UCSD-AML1 (cell line): ENCODE results near the gene RHPN2.

Source experiments
- DNase-seq: peaks from one replicate; lab custom pipeline; 2025; ENCODE audit not compliant: unreplicated experiment; lab: John Stamatoyannopoulos, UW

RHPN2 gene

GRCh38 chr19:33064792-33065550 is at the start of gene RHPN2:
RHPN2 (minus strand) TSS chr19:33064888; CDS start chr19:33064852, 36 bp downstream.
- peak; percentile 29 for DNase-seq

DNA sequence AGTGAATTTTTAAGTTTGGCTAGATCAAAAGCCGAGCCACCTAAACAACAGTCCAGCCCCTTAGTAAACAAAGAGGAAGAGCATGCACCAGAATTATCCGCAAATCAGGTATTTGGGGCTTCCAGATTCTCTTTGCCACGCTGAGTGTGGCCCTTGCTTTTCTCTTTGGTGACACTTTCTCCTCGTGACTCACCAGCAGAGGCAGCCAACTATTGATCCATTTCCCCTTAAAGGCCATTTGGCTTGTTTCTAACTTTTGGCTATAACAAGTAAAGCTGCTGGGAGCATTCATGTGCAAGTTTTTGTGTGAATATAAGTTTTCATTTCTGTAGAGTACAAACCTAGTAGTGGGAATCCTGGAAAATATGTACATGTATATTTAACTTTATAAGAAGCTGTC is 49.6 kb upstream of the RHPN2 start:
- DNase-seq = no peak

DNA sequence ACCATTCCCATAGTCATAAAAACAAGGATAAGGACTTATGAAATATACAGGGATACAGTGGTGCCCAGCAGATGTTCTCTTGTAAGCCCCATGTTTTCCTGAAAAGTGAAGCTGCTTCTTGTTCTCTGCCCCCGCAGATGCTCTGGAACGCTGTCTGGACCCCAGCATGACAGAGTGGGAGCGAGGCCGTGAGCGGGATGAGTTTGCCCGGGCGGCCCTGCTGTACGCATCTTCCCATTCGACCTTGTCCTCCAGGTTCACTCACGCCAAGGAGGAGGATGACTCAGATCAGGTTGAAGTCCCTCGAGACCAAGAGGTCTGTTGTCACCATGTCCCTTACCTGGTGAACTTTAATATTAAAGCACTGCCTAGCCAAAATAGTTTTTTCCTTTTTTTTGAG is 46.9 kb upstream of the RHPN2 start:
- DNase-seq = no peak

DNA sequence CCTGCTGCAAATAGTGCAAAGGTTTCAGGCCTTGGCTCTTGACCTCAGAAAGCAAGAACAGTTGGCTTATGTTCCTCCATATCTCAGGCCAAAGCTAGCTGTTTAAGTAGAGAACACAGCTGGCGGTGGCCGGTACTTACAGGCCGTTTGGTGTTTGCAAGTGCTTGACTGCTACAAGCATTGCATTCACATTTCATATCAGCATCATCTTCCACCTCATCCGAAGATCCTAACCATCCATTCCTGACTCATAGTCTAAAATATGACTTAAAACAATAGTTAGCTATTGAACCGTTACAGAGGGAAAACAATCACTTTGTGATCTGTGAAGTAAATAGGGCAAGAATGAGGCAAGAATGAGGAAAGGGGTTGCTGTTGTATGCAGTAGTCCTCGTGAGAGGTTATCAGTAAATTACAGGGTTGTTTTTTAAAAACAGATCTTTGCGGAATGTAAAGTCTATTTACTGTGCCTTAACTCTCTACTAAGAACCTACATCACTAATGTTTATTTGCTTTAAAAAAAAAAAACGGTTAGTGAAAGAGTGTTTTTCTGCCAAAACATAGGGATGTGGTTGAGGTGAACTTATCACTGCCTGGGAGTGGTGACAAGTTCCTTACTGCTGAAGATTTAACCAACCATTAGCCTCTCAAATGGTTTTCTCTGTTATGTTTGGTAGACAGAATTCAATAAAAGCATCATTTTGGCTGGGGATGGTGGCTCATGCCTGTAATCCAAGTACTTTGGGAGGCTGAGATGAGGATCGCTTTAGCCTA is 45.6 kb upstream of the RHPN2 start:
- DNase-seq = no peak

DNA sequence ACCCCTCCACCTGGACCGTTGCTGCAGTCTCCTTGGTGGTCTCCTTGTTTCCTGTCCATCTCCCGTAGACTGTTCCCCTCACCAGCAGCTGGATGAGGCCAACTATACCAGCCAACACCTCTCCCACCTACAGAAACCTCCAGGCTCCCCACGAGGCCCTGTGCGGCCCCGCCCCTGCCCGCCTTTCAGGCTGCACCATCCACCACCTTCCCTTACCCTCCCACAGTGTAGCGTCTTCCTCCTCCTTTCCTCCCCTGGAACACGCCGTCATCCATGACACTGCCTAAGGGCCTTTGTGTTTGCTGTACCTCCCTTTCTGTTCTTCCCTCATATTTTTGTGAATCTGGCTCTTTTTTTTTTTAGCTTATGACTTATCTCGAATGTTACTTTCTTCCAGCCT is 43.5 kb upstream of the RHPN2 start:
- no peak for DNase-seq

DNA sequence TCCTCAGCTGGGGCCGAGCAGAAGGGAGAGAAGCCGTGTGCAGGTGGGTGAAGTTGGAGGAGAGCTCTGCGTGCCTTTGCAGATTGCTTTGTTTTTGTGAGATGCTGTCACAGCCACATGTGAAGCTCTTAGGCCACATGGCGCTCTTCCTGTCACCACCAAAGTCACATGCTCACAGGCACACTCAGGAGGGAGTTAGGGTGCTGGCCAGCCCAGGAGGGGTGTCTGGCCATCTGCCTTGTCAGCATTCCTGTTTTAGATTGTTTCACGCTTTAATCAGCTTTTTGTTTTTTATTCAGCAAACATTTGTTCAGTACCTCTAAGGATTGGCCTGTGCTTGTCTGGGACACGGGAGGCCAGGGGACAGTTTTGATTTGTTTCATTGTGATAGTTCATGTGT is 38.2 kb upstream of the RHPN2 start:
- no peak for DNase-seq

- DNase-seq = no peak
These were observed 36.4 kb upstream of the RHPN2 start for GRCh38 chr19:33100894-33101644.

DNA sequence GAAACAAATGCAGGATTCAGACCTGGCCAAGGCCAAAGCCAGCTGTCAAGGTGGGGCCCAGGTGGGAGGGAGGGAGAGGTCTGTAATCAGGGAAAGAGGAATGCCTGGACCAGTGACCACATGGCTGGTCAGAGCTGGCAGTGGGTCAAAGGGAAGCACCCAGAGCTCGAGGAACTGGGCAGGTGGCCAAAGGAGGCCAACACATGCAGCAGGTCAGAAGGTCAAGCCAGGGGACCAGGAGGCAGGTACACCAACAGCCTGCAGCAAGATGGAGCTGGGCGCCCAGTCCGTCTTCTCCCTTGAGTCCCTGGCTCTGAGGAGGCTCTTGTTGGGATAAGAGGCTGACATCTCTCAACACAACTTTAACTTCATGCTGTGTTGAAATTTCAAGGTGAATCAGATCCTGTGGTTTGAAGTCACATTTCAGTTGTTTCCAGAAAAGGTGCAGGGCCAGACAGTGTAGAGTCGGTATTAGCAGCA is 33.4 kb upstream of the RHPN2 start:
- no peak for DNase-seq

- no peak for DNase-seq
These were observed 31.3 kb upstream of the RHPN2 start for GRCh38 chr19:33096005-33096404.

GRCh38 chr19:33094436-33095067 is 29.9 kb upstream of the RHPN2 start:
- DNase-seq = no peak

DNA sequence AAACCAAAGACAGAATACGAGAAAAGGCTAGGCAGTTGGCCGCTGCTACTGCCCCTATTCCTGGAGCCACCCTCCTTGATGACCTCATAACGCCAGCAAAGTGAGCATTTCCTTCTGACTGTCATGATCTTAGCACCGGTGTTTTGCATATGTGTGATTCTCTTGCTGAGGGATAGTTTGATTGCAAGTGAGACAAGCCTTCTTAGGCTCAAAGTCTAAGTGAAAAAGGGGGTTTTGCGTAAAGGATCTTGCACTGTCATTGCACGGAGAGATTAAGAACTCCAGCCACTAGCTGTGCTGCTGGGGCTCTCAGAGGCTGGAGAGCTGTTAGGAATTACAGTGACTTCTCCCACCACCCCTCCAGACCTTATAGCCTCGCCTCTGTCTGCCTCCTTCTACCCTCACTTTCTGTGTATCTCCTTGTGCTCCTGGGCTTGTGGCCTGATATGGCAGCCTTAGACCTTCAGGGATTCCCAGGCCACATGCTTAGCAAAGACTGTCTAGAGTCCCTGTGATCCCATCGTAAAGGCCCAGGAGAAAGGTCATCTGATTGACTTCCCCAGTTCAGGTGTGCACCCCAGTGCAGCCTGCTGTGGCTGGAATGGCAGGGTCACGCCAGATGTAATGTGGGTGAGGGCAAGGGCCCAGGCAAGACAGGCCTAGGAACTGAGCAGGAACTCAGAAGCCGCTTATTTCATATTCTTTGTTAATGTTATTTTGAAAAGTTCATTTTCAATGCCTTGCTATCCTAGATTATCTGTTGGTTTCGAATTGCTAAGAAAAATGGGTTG is 28.9 kb upstream of the RHPN2 start:
- DNase-seq = no peak

GRCh38 chr19:33090179-33090578 is 25.5 kb upstream of the RHPN2 start:
- no peak for DNase-seq

- no peak for DNase-seq
These were observed 24.3 kb upstream of the RHPN2 start for GRCh38 chr19:33089010-33089409.

DNA sequence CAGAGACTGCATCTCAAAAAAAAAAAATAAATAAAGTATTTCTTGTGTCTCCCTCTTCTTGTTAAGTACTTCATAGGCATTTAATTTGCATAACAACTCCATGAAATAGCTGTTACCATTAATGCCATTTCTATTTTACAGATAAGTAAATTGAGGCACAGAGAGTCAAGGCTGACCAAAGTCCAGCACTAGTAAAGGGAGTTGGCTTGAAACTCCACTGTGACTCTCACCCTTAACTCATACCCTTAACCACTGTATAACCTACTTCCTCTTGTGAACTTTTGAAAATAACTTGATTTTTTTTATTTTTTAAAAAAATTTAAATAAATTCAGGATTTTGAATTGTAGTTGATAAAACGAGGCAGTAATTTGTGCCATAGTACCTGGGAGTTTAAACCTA is 22.3 kb upstream of the RHPN2 start:
- no peak for DNase-seq

GRCh38 chr19:33085570-33086128 is 21.0 kb upstream of the RHPN2 start:
- DNase-seq = no peak

DNA sequence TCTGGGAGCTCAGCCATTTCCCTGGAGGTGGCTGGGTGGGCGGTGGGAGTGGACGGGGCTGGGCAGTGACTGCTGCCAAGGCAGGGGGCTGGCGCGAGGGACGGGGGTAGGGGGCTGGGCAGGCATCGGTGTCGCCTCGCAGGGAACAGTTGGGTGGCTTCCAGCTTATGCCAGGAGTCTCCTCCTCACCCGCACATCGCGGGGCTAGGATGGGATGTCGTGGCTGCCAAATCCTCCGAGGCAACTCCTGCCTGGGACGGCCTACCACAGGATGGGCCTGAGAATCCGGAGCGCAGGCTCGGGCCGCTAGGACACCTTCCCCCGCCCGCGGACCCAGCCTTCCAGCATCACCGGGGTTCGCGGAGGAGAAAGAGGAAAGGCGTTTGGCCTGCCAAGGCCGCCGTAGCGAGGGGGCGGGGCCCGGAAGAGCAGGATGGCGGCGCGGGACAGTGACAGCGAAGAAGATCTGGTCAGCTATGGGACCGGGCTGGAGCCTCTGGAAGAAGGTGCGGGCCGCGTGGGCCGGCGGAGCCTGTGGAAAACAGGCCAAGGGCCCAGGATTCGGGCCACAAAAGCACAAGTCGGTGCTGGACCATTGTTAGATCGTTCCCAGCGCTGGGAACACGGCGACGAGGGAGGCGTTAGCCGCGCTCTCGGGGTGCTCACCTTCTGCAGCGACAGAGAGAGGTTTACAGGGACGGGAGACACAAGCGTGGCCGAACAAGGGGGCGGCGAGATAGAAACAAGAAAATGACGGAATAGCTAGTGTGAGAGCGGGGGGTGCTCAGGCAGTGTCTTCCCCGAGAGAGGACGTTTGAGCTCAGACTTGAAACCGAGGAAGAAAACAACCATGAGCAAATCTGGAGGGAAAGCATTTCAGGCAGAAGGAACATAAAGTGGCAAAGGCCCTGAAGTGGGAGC is 16.3 kb upstream of the RHPN2 start, which contains the start of gene GPATCH1:
TSS of gene GPATCH1 (plus strand) at position 421 of the 921 bp plus-strand sequence. CDS start at position 434, 13 bp downstream.
- peak; percentile 83 for DNase-seq

GRCh38 chr19:33075519-33075918 is 10.8 kb upstream of the RHPN2 start:
- DNase-seq = no peak

GRCh38 chr19:33071887-33072286 is 7.2 kb upstream of the RHPN2 start:
- no peak for DNase-seq

GRCh38 chr19:33067121-33067520 is 2.4 kb upstream of the RHPN2 start:
- no peak for DNase-seq
